Stimulated activated CD4-positive, alpha-beta T cell treated with anti-CD3 and anti-CD28 coated beads, Interleukin-15, amount 100 ng/mL, for 1 hour (primary cell): ENCODE results near the gene WDR81.
"Not testable (repeated sequence)": the region's sequence is repeated elsewhere in the genome, so short reads cannot be mapped to it uniquely, and the experiment has no call there.

Experiments
- DNase-seq, 2 donors: peaks; one replicate each; pipeline ENCODE4 v3.0.0-alpha.2; 2020; ENCODE audit warnings: low read depth in 1 of 2, low spot score in 1 of 2

Gene WDR81

DNA sequence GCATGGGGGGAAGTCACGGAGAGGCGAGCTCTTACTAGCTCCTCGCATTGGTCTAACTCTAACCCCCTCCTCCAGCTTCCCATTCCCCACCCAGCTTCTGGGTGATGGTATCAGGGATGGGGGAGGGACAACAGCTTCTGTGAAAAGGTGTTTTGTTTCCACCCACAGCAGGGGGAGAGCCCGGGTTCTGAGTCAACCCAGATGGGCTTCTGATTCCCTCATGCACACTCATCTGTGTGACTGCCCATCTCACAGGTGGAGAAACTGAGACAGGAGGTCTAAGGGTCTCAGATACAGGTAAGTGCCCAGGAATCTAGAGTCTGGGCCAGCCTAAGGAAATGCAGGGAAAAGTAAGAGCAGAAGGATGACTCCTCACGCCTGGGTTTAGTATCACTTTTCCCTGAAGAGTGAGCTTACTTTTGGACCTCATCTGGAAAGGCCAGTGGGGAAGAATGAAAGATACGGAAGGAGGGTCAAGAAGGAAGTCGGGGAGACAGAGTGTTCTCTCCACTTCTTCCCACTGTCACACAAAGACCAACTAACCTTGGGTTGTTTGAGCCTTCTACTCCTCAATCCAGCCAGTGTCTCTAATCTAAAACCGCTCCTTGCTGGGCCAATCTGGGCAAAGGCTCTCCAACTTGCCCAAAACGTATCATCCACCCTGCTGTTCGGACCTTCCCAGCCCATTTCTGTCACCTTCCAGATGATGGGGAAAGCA is 11.2 kb upstream of the WDR81 start:
- no peak for DNase-seq

DNA sequence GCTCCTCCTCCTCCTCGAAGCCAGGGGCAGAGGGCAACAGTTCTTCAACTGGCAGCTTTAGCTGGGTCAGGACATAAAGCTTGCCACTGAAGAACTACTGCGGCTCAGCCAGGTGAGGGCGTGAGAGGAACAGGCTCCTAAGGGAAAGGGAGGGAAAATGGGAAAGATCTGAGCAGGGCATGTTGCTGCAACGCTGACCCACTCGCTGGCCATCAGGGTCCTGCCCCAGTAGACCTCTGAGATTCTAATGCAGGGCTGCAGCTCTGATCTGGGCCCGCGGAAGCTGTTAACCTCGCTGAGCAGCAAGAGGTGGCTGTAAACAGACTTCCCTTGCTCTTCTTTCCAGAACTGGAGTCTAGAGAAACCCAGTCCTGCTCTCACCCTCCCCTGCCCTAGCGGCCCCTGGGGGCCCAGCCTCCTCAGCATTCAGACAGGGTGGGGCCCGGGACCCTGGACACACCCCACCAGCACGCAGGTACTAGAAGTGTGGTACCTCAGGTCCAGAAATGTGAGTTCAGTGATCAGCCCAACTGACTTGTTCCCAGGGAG is 10.6 kb upstream of the WDR81 start:
- DNase-seq = no peak

GRCh38 chr17:1714427-1714979 is 10.0 kb upstream of the WDR81 start:
- DNase-seq = no peak

- DNase-seq = peak in 1 of 2 donors; percentile 26
These were observed 9.3 kb upstream of the WDR81 start for GRCh38 chr17:1714980-1715802.

DNA sequence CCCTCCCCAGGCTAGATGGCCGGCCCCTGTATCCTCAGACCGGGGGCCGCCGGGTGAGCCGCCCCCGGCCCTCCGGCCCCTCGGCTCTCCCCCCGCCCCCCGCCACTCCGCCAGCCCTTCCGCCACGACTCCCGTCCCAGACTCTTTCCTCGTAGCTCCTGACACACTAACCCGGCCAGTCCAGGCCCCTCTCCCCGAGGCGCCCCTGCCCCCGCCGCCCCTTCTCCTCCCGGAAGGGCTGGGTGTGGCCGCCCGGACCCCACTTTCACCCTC is 8.8 kb upstream of the WDR81 start:
- no peak for DNase-seq

DNA sequence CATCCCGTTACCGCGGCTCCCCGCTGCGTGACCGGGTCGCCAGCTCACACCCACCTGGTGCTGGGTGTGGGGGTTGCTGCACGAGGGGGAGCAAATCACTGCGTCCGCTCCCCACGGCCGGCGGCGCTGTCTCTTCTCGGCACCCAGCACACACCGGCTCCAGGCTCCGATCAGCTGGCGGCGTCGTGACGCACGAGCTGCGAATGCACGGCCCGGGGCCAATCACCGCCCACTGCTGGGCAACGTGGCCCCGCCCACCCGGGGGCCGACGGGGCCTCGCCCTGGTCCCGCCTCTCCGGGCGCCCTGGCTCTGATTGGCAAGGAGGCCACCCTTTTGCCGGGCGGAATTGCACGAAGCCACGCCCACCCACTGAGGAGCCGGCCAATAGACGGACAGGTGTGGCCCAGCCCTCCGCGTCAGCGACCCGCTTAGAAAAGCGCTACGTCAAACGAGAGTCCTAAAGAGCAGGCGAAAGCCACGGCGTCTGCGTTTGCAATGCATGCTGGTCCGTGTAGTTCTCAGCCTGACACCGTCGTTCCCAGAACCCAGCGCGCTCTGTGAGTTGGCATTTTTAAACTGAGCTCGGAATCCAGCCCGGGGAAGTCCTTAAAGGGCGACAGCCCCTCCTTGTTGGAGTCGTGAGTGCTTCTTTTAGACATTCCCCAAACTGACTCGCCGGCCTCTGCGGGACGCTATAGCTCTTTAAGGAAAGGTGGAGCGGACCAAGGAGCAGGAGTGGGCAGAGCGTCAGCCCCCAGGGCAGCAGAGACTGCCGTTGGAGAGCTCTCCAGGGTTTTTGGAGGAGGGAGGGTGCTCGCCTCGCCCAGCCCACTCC is 8.2 kb upstream of the WDR81 start:
- DNase-seq = peak; percentile 99 to 100

- peak; percentile 52 to 56 for DNase-seq
These were observed 7.4 kb upstream of the WDR81 start for GRCh38 chr17:1716912-1717695.

DNA sequence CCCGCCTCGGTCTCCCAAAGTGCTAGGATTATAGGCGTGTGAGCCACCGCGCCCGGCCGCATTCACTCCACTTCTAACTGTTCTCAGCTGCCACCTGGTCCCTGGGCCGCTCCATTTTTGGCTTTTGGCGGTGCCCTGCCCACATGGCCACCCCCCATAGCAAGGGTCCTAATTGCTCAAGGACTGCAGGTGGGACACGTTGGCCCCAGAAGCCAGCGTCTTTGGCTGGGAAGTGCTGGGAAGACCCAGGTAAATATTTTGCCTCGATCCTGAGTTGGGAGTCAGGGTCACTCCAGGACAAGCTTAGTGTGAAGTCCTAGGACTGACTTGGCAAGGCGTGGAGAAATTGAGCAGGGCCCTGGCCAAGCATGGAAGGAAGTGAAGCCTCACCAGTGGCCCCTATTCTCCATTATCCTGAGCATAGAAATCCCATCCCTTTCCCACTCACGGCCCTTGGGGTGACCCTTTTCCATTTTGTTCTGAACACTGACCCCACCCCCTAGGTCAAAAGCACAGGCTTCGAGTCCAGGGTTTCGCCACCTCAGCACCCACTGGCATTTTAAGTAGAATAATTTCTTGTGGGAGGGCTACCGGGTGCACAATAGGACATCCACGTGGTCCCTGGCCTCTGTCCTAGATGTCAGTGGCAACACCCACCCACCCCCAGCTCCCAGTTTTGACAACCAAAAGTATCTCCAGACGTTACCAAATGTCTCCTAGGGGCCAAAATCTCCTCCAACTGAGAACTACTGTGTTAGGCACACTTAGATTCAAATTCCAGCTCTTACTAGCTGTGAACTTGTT is 5.9 kb upstream of the WDR81 start:
- DNase-seq = no peak

DNA sequence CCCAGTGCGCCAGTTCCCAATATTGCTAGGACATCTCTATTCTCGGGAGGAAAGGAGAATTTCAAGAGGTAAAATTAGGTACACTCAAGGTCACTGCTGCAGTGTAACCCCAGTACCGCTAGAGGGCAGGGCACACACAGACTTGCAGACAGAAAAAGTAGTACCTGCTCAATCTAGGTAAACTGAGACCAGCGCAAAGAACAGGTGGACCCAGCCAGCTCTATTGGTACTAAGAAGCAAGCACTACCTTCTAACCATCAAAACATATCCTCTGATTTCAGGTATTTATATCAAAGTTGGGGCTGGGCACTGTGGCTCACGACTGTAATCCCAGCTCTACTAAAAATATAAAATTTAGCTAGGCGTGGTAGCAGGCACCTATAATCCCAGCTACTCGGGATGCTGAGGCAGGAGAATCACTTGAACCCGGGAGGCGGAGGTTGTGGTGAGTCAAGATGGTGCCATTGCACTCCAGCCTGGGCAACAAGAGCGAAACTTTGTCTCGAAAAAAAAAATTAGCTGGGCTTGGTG is 3.6 kb upstream of the WDR81 start:
- peak; percentile 36 to 48 for DNase-seq

GRCh38 chr17:1722022-1722421 is 2.5 kb upstream of the WDR81 start:
- not testable (repeated sequence) for DNase-seq

GRCh38 chr17:1724869-1725641 is 551 bp downstream of the WDR81 start:
- no peak for DNase-seq

GRCh38 chr17:1725642-1726511 is 1.4 kb downstream of the WDR81 start:
- DNase-seq = no peak

DNA sequence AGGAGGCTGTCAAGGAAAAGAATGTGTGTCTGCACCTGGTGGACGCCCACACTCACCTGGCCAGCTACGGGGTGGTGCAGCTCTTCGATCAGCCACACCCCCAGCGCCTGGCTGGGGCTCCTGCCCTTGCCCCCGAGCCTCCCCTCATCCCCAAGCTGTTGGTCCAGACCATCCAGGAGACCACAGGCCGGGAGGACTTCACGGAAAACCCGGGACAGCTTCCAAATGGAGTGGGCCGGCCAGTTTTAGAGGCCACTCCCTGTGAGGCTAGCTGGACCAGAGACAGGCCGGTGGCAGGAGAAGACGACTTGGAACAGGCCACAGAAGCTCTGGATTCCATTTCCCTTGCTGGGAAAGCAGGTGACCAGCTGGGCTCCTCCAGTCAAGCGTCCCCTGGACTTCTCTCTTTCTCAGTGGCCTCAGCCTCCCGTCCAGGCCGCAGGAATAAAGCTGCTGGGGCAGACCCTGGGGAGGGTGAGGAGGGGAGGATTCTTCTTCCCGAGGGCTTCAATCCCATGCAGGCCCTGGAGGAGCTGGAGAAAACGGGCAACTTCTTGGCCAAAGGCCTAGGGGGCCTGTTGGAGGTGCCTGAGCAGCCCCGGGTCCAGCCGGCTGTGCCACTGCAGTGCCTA is 2.2 kb downstream of the WDR81 start:
- no peak for DNase-seq

DNA sequence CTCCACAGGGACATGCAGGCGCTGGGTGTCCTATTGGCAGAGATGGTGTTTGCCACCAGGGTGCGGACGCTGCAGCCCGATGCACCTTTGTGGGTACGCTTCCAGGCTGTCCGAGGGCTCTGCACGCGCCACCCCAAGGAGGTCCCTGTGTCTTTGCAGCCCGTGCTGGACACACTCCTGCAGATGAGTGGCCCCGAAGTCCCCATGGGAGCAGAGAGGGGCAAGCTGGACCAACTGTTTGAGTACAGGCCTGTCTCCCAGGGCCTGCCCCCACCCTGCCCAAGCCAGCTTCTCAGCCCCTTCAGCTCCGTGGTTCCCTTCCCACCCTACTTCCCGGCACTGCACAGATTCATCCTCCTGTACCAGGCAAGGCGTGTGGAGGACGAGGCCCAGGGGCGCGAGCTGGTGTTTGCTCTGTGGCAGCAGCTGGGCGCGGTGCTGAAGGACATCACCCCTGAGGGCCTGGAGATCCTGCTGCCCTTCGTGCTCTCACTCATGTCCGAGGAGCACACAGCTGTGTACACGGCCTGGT is 2.8 kb downstream of the WDR81 start:
- no peak for DNase-seq

- no peak for DNase-seq
These were observed 3.5 kb downstream of the WDR81 start for GRCh38 chr17:1727876-1728630.

DNA sequence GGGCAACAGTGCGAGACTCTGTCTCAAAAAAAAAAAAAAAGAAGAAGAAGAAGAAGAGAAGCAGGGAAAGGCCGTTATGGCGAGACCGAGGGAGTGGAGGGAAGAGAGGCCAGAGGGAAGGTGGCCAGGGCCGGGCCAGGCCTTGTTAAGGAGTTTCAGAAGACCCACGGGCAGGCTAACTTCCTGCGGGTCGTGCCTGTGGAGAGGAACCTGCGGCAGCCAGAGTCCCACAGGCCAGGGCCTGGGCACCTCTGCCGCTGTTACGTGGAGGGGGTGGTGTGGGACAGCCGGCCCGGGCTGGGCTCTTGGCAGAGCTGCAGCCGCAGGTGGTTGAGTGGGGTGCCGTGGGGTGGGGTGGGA is 5.4 kb downstream of the WDR81 start:
- no peak for DNase-seq
